ENCODE data around the gene ASL. TPM values are rescaled to one million over a fixed set of nuclear protein-coding genes. Genes with fewer than 3 reads are reported as not detected.

ASL gene
- polyA plus RNA-seq, 1 of the 3 experiments (the other 2 are of a cell fraction), result 138 TPM

GRCh38 chr7:66055321-66055956 lies 20.2 kb upstream of the ASL start:
- Histone ChIP-seq H4K20me1 (ENCODE audit: insufficient read depth) (no peaks in the 10 kb centered on the region), H3K27ac (ENCODE audit: low read depth in 2 of 2, low read length in 1 of 2) (no peak overlapping the region), H2AFZ (ENCODE audit: low read depth) (no peak overlapping the region), H3K4me3 (ENCODE audit: low read depth in 2 of 2, low read length in 1 of 2) (no peak overlapping the region), H3K27me3 (ENCODE audit: insufficient read depth) (no peaks in the 10 kb centered on the region), H3K79me2 (ENCODE audit: insufficient read depth) (no peaks in the 10 kb centered on the region), H3K36me3 (replicated peaks in 1 of 2; ENCODE audit: control insufficient read depth in 1 of 2, insufficient read depth in 2 of 2, low read length in 1 of 2) (no peaks in the 10 kb centered on the region), H3K4me2 (no peak overlapping the region), H3K9me2 (no peaks in the 10 kb centered on the region), H3K4me1 (ENCODE audit: control insufficient read depth in 1 of 2, insufficient read depth in 2 of 2, low read depth in 1 of 2, low read length in 1 of 2) (peaks cover 7 to 8% of the 10 kb centered on the region in 2 experiments; a peak in 2 of 4 replicates), H3K9ac (no peak overlapping the region), H3F3A (replicated peaks; ENCODE audit: insufficient read depth) (peaks cover 7% of the 10 kb centered on the region), H3K9me3 (no peaks in the 10 kb centered on the region)
- WGBS (ENCODE audit: low lambda C conversion rate), result 82% methylated on average over 9 of the region's 9 CpGs
- TF ChIP-seq, protein P1, sequence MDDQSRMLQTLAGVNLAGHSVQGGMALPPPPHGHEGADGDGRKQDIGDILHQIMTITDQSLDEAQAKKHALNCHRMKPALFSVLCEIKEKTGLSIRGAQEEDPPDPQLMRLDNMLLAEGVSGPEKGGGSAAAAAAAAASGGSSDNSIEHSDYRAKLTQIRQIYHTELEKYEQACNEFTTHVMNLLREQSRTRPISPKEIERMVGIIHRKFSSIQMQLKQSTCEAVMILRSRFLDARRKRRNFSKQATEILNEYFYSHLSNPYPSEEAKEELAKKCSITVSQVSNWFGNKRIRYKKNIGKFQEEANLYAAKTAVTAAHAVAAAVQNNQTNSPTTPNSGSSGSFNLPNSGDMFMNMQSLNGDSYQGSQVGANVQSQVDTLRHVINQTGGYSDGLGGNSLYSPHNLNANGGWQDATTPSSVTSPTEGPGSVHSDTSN (IDR thresholded peaks at IDR 0.05), result 0 out of 2 replicates have a peak, but pooled peaks have one; percentile 21
- TF ChIP-seq GATA2 (CRISPR knock-in tag; IDR thresholded peaks at IDR 0.05), result no peak
- DNase-seq, result no peak
- ChIA-PET CTCF (interaction anchor here (0.6 to 1.1 kb wide), 3 partner anchors 13 to 21 kb away, joined by 3 read pairs; no protein-coding TSS in a partner anchor), POLR2A (no interaction called here)

DNA sequence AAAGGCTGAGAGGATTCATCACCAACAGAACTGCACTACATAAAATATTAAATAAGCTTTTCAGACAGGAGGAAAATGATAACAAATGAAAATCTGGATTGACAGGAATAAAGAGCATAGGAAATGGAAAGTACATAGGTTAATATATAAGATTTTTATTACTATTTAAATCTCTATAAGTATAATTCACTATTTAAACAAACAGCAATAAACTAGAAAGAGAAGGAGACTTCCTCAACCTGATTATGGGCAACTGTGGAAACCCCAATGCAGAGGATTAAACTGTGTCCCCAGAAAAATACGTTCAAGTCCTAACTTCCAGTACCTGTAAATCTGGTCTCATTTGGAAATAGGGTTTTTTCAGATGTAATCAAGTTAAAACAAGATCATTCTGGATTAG lies 14.8 kb upstream of the ASL start:
- Histone ChIP-seq H3K4me2 (no peak overlapping the region), H3K27me3 (ENCODE audit: insufficient read depth) (no peaks in the 10 kb centered on the region), H3K27ac (ENCODE audit: low read depth in 2 of 2, low read length in 1 of 2) (no peak overlapping the region), H2AFZ (ENCODE audit: low read depth) (no peak overlapping the region), H3F3A (replicated peaks; ENCODE audit: insufficient read depth) (no peaks in the 10 kb centered on the region), H3K9ac (no peak overlapping the region), H3K9me3 (no peaks in the 10 kb centered on the region), H3K4me1 (ENCODE audit: control insufficient read depth in 1 of 2, insufficient read depth in 2 of 2, low read depth in 1 of 2, low read length in 1 of 2) (no peaks in the 10 kb centered on the region), H3K4me3 (ENCODE audit: low read depth in 2 of 2, low read length in 1 of 2) (no peak overlapping the region), H3K79me2 (ENCODE audit: insufficient read depth) (no peaks in the 10 kb centered on the region), H3K36me3 (replicated peaks in 1 of 2; ENCODE audit: control insufficient read depth in 1 of 2, insufficient read depth in 2 of 2, low read length in 1 of 2) (no peaks in the 10 kb centered on the region), H3K9me2 (no peaks in the 10 kb centered on the region), H4K20me1 (ENCODE audit: insufficient read depth) (no peaks in the 10 kb centered on the region)
- ChIA-PET POLR2A (no interaction called here), CTCF (interaction anchor here (0.6 to 1.1 kb wide), 2 partner anchors 14 to 440 kb away, joined by 3 to 4 read pairs; no protein-coding TSS in a partner anchor)
- TF ChIP-seq FOSL2 (IDR thresholded peaks at IDR 0.05; ENCODE audit: borderline replicate concordance, low read depth), result no peak
- no peak for TF ChIP-seq TEAD4 (IDR thresholded peaks at IDR 0.05; ENCODE audit: borderline replicate concordance, insufficient read depth)
- no peak for TF ChIP-seq MEF2A (IDR thresholded peaks at IDR 0.05; ENCODE audit: borderline replicate concordance, low read depth)
- TF ChIP-seq RXRA (IDR thresholded peaks at IDR 0.05; ENCODE audit: borderline replicate concordance, low read depth), result no peak
- TF ChIP-seq, protein P2, sequence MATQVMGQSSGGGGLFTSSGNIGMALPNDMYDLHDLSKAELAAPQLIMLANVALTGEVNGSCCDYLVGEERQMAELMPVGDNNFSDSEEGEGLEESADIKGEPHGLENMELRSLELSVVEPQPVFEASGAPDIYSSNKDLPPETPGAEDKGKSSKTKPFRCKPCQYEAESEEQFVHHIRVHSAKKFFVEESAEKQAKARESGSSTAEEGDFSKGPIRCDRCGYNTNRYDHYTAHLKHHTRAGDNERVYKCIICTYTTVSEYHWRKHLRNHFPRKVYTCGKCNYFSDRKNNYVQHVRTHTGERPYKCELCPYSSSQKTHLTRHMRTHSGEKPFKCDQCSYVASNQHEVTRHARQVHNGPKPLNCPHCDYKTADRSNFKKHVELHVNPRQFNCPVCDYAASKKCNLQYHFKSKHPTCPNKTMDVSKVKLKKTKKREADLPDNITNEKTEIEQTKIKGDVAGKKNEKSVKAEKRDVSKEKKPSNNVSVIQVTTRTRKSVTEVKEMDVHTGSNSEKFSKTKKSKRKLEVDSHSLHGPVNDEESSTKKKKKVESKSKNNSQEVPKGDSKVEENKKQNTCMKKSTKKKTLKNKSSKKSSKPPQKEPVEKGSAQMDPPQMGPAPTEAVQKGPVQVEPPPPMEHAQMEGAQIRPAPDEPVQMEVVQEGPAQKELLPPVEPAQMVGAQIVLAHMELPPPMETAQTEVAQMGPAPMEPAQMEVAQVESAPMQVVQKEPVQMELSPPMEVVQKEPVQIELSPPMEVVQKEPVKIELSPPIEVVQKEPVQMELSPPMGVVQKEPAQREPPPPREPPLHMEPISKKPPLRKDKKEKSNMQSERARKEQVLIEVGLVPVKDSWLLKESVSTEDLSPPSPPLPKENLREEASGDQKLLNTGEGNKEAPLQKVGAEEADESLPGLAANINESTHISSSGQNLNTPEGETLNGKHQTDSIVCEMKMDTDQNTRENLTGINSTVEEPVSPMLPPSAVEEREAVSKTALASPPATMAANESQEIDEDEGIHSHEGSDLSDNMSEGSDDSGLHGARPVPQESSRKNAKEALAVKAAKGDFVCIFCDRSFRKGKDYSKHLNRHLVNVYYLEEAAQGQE (IDR thresholded peaks at IDR 0.05; ENCODE audit: low read depth, low read length), result no peak
- no peak for TF ChIP-seq GATA2 (CRISPR knock-in tag; IDR thresholded peaks at IDR 0.05)
- no peak for TF ChIP-seq EZH2phosphoT487 (IDR thresholded peaks at IDR 0.05; ENCODE audit: borderline replicate concordance, low read depth)
- TF ChIP-seq NRF1 (IDR thresholded peaks at IDR 0.05; ENCODE audit: low read depth, low read length), result no peak
- TF ChIP-seq NFIC (IDR thresholded peaks at IDR 0.05; ENCODE audit: borderline replicate concordance), result no peak
- TF ChIP-seq RAD21 (IDR thresholded peaks at IDR 0.05; ENCODE audit: low read length), result no peak
- DNase-seq, result no peak
- 90% methylated on average over 1 of the region's 1 CpG for WGBS (ENCODE audit: low lambda C conversion rate)

Data from SK-N-SH (cell line).